Measurements from ENCODE around the gene TSPYL1.

GRCh38 chr6:116298973-116299372, 19.2 kb upstream of the TSPYL1 start:
- TF ChIP-seq SNAPC5 (CRISPR knock-in tag; IDR thresholded peaks at IDR 0.05) (no peak), CHD1 (IDR thresholded peaks at IDR 0.05; ENCODE audit: low read length) (no peak)

Data from K562 (cell line).